Measurements from ENCODE around the gene CUEDC1. TPM values are rescaled to one million over a fixed set of nuclear protein-coding genes. Genes with fewer than 3 reads are reported as not detected.

CUEDC1 gene
- total and polyA plus RNA-seq, 2 experiments from 2014 or later, result 11.6 to 23.3 TPM

DNA sequence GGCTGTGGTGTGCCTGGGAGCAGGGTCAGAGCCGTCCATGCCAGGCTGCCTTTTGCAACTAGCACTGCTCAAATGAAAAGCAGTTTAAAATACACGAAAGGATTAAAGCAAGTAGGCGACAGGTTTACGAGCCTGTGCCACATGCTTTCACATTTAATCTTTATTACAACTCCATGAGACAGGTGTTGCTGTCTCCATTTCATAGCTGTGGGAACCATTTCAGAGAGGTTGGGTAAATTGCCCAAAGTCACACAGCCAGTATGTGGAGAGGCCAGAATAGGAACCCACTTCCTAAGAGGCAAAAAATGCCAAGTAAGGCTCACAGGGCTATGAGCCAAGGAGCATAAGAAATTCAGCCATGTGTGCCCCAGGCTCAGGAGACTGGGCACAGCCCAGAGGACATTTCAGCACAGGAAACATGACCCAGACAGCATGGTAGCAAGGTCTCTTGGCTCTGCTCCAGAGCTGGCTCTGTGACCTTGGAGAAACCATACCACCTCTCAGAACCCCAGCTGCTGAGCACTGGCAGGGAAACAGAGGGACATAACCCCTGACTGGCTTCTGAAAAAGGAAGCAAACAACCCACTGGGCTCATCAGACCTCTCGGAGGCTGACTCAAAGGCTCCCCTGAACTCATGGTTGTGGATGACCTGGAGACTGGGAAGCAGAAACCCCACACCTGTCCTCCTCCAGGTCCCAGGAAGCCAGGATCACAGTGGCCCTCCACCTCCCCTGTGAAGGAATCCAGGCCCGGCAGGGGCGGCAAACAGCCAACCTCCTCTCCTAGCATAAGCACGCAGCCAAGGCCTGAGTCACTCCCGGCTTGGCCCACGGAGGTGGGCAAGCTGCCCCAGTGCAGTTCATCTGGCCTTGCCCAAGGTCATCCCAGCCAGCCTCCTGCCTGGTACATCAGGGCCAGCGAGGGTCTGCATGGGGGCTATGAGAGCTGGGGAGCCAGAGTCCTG is 65.0 kb downstream of the CUEDC1 start:
- Histone ChIP-seq H3K9me2 (replicated peaks; ENCODE audit: insufficient read depth) (no peaks in the 10 kb centered on the region), H3K4me3 (no peak overlapping the region), H3K36me3 (replicated peaks; ENCODE audit: insufficient read depth, low read depth) (no peaks in the 10 kb centered on the region), H3K4me1 (ENCODE audit: insufficient read depth) (peaks cover 30% of the 10 kb centered on the region), H3K27me3 (no peaks in the 10 kb centered on the region), H2AFZ (no peak overlapping the region), H3K27ac (no peak overlapping the region), H3K79me2 (peaks cover 44% of the 10 kb centered on the region), H3K9me3 (ENCODE audit: low read depth) (no peaks in the 10 kb centered on the region), H3K4me2 (no peak overlapping the region), H4K20me1 (ENCODE audit: insufficient read depth, poor library complexity, severe bottlenecking) (no peaks in the 10 kb centered on the region)
- no peak for DNase-seq (ENCODE audit: low spot score)
- WGBS (ENCODE audit: low lambda C conversion rate, missing lambda C conversion rate), result 71% methylated on average over 11 of the region's 11 CpGs
- TF ChIP-seq EZH2 (IDR thresholded peaks at IDR 0.05; ENCODE audit: borderline replicate concordance), result no peak
- TF ChIP-seq, protein P1, sequence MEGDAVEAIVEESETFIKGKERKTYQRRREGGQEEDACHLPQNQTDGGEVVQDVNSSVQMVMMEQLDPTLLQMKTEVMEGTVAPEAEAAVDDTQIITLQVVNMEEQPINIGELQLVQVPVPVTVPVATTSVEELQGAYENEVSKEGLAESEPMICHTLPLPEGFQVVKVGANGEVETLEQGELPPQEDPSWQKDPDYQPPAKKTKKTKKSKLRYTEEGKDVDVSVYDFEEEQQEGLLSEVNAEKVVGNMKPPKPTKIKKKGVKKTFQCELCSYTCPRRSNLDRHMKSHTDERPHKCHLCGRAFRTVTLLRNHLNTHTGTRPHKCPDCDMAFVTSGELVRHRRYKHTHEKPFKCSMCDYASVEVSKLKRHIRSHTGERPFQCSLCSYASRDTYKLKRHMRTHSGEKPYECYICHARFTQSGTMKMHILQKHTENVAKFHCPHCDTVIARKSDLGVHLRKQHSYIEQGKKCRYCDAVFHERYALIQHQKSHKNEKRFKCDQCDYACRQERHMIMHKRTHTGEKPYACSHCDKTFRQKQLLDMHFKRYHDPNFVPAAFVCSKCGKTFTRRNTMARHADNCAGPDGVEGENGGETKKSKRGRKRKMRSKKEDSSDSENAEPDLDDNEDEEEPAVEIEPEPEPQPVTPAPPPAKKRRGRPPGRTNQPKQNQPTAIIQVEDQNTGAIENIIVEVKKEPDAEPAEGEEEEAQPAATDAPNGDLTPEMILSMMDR (IDR thresholded peaks at IDR 0.05; ENCODE audit: poor library complexity), result no peak
- TF ChIP-seq EZH2phosphoT487 (IDR thresholded peaks at IDR 0.05; ENCODE audit: low read depth, severe bottlenecking, unreplicated experiment), result no peak

DNA sequence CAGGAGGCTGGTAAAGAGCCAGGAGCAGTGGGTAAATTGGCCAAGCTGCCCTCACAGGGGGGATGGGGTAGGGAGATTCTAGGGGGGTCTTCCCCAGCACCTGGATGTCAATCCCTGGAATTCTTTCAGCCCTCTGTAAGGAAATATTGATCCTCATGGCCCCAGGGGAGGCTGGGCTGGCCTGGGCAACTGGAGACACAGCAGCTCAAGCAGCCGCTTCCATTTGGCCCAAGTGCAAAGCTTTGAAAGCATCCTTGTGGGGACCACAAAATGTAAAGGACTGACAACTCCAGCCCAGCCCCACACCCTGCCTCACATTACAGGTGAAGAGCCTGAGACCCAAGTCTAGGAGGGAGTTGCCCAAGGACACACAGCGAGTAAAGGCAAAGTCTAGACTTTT is 66.0 kb downstream of the CUEDC1 start:
- Histone ChIP-seq H3K36me3 (replicated peaks; ENCODE audit: insufficient read depth, low read depth) (no peaks in the 10 kb centered on the region), H3K27ac (no peak overlapping the region), H3K27me3 (no peaks in the 10 kb centered on the region), H3K4me3 (no peak overlapping the region), H4K20me1 (ENCODE audit: insufficient read depth, poor library complexity, severe bottlenecking) (no peaks in the 10 kb centered on the region), H3K4me2 (no peak overlapping the region), H3K9me2 (replicated peaks; ENCODE audit: insufficient read depth) (no peaks in the 10 kb centered on the region), H3K4me1 (ENCODE audit: insufficient read depth) (peaks cover 30% of the 10 kb centered on the region), H3K9me3 (ENCODE audit: low read depth) (no peaks in the 10 kb centered on the region), H3K79me2 (peaks cover 38% of the 10 kb centered on the region), H2AFZ (no peak overlapping the region)
- 91% methylated on average over 2 of the region's 2 CpGs for WGBS (ENCODE audit: low lambda C conversion rate, missing lambda C conversion rate)
- TF ChIP-seq EZH2 (IDR thresholded peaks at IDR 0.05; ENCODE audit: borderline replicate concordance), result no peak
- no peak for TF ChIP-seq EZH2phosphoT487 (IDR thresholded peaks at IDR 0.05; ENCODE audit: low read depth, severe bottlenecking, unreplicated experiment)
- TF ChIP-seq, protein P1 (IDR thresholded peaks at IDR 0.05; ENCODE audit: poor library complexity), result no peak
- no peak for DNase-seq (ENCODE audit: low spot score)

DNA sequence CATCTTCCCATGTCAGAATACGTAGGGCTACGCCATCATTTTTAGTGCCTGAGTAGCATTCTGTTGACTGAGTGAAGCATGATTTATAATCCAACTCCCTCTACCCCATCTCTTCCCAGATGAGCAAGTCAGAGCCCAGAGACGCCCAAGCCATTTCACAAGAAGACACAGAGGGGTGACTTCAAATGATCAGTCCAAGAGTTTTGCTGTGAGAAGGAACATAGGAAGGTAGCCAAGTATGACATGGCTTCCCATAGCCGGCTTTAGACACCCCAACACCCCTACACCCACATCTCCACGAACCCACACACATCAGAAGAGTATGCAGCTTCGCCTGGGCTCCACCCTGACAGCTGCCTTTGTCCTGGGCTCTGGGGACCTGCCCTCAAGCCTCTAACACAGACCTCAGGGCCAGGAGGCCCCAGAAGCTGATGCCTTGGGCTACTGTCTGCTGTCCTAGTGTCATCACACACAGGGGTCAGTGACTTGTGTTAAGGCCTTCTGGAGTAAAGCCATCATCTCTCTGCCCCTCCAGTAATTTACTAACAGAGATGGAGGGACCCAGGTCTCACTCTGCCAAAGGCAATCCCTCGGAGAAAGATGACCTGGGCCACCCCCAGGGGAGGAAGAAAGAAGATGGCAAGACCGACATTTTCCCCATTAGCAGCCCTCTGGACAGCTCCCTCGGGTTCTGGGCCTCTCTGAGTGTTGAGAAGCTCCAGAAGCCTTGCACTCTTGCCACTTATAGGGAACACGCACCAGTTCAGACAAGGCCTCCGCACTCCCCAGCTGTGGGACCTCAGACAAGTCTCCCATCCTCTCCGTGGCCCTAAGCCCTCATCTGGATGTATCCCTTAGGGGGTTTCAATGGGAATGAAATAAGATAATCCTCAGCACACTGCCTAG is 66.6 kb downstream of the CUEDC1 start:
- H3K4me1 ChIP-seq (ENCODE audit: insufficient read depth), result peaks cover 25% of the 10 kb centered on the region
- no peak for TF ChIP-seq EZH2phosphoT487 (IDR thresholded peaks at IDR 0.05; ENCODE audit: low read depth, severe bottlenecking, unreplicated experiment)
- TF ChIP-seq EZH2 (IDR thresholded peaks at IDR 0.05; ENCODE audit: borderline replicate concordance), result no peak
- TF ChIP-seq, protein P1 (IDR thresholded peaks at IDR 0.05; ENCODE audit: poor library complexity), result no peak
- no peak overlapping the region for H3K27ac ChIP-seq

More for the DNA sequence above, 66.6 kb downstream of the CUEDC1 start:
- Histone ChIP-seq H3K79me2 (peaks cover 31% of the 10 kb centered on the region), H3K9me2 (replicated peaks; ENCODE audit: insufficient read depth) (no peaks in the 10 kb centered on the region), H2AFZ (no peak overlapping the region), H3K27me3 (no peaks in the 10 kb centered on the region), H3K9me3 (ENCODE audit: low read depth) (no peaks in the 10 kb centered on the region), H3K4me3 (no peak overlapping the region), H4K20me1 (ENCODE audit: insufficient read depth, poor library complexity, severe bottlenecking) (no peaks in the 10 kb centered on the region), H3K36me3 (replicated peaks; ENCODE audit: insufficient read depth, low read depth) (no peaks in the 10 kb centered on the region), H3K4me2 (no peak overlapping the region)
- no peak for DNase-seq (ENCODE audit: low spot score)
- 86% methylated on average over 12 of the region's 12 CpGs for WGBS (ENCODE audit: low lambda C conversion rate, missing lambda C conversion rate)

Data from hepatocyte (in vitro differentiated cells).